Spleen (tissue), 11 donors: ENCODE results near the gene CLDN2. TPM values are rescaled to one million over a fixed set of nuclear protein-coding genes. Genes with fewer than 3 reads are reported as not detected.

Source experiments
- DNase-seq: peaks from one replicate; pipeline ENCODE4 v3.0.0-alpha.2; 2020
- H3K27ac ChIP-seq, 8 donors: fragments of 200-600 bp; sonication (generic) in 7 of 8; 1 replicate in 4 of 8; 2 replicates in 4 of 8; pipeline versions ENCODE4 v1.5.0 to v1.8.0; 2016 to 2021; ENCODE audit warnings: inconsistent platforms in 4 of 8, mild to moderate bottlenecking in 4 of 8, moderate library complexity in 1 of 8
- H3K27me3 ChIP-seq, 7 donors: fragments of 200-600 bp; sonication (generic) in 6 of 7; replicated peaks in 1 of 7; 1 replicate in 4 of 7; 2 replicates in 3 of 7; pipeline versions ENCODE4 v1.5.0 to v1.8.0; 2016 to 2021; ENCODE audit warnings: inconsistent platforms in 3 of 7, mild to moderate bottlenecking in 1 of 7
- H3K36me3 ChIP-seq, 6 donors: fragments of 200-600 bp; sonication (generic) in 5 of 6; 1 replicate in 4 of 6; 2 replicates in 2 of 6; pipeline versions ENCODE4 v1.5.0 to v1.8.0; 2016 to 2021; ENCODE audit warnings: inconsistent platforms in 2 of 6
- H3K4me1 ChIP-seq, 6 donors: fragments of 200-600 bp; sonication (generic) in 5 of 6; 1 replicate in 3 of 6; 2 replicates in 3 of 6; pipeline versions ENCODE4 v1.5.0 to v1.8.0; 2016 to 2021; ENCODE audit warnings: inconsistent platforms in 3 of 6
- H3K4me3 ChIP-seq, 8 donors: fragments of 200-600 bp; sonication (generic) in 7 of 8; 1 replicate in 4 of 8; 2 replicates in 4 of 8; pipeline versions ENCODE4 v1.5.0 to v1.8.0; 2016 to 2021; ENCODE audit warnings: inconsistent platforms in 4 of 8, mild to moderate bottlenecking in 4 of 8, moderate library complexity in 2 of 8
- H3K9me3 ChIP-seq, 8 donors: fragments of 200-600 bp; sonication (generic) in 7 of 8; 1 replicate in 4 of 8; 2 replicates in 4 of 8; pipeline versions ENCODE4 v1.5.0 to v1.8.0; 2016 to 2021; ENCODE audit warnings: inconsistent platforms in 4 of 8
- CTCF ChIP-seq, 11 experiments: fragments of 200-600 bp in 7 of 11; fragments of 450-650 bp in 4 of 11; sonication (generic) in 4 of 11; IDR thresholded peaks in 8 of 11; conservative IDR thresholded peaks in 3 of 11; 1 replicate in 7 of 11; 2 replicates in 4 of 11; pipeline versions ENCODE4 v1.4.0 to v1.8.0; 2016 to 2021; ENCODE audit warnings: antibody characterized with exemption in 11 of 11, inconsistent platforms in 4 of 11, mild to moderate bottlenecking in 1 of 11
- POLR2A ChIP-seq, 3 donors: fragments of 450-650 bp; IDR thresholded peaks; one replicate each; pipeline ENCODE4 v1.5.1; 2017; ENCODE audit warnings: antibody characterized with exemption in 3 of 3, mild to moderate bottlenecking in 1 of 3
- POLR2AphosphoS5 ChIP-seq, 3 donors: sonication (generic); formaldehyde crosslinking; IDR thresholded peaks; one replicate each; pipeline ENCODE4 v1.5.1; 2017; ENCODE audit warnings: antibody characterized with exemption in 3 of 3
- WGBS, 5 donors: extraction: QIAGEN DNeasy Blood & Tissue Kit in 3 of 5; methylation state at CpG; one replicate each; pipeline versions ENCODE4 v1.1.5 to v1.1.7; 2013 to 2018; 5-methylcytosine and 5-hydroxymethylcytosine counted together
- intact Hi-C: fragments of 100-400 bp; cut with DNase I; formaldehyde crosslinking; loops from one replicate; pipeline ENCODE4 v1.15.0; 2023; ENCODE audit warnings: low total_unique reads
- polyA plus RNA-seq, 3 donors: library from polyadenylated mRNA; stranded (reverse); fragments of 200-250 nt; gene quantifications; one replicate each; pipeline ENCODE4 v1.2.1, GENCODE V29; 2013
- total RNA-seq, 7 donors: library from RNA; depleted of rRNA in 3 of 7; stranded (reverse); fragments of >200 nt in 3 of 7; fragmentation: NEBNext Ultra II Directional in 4 of 7; extraction: Animal tissue kit (Norgen Biotek cat#: 25700) in 4 of 7; gene quantifications; one replicate each; pipeline versions ENCODE4 v1.1.0 to v1.2.1, GENCODE V29; 2016 to 2021
- donor health status: healthy with polysubstance abuse.
- donor health status: DM: no; HTN: no; CAD: no; lungs with moderate emphysema.
- donor health status: DM: no; HTN: no; CAD: no.
- donor health status: Bipolar disorder and iron deficiency.
- donor health status: healthy.
- donor health status: DM: no; HTN: no; CAD: no.
- donor health status: DM: yes; HTN: yes; CAD: no.

The CLDN2 gene
- total and polyA plus RNA-seq, 10 donors, result not detected

GRCh38 chrX:106954041-106954440 lies 33.8 kb downstream of the CLDN2 start:
- 86 to 99% (median 91%) methylated on average over 3 to 4 of the region's 4 CpGs for WGBS, 5 donors
- intact Hi-C loops, result loop anchor here (10.0 kb wide), 1 partner anchor 59 kb away; no protein-coding TSS in a partner anchor
- Histone ChIP-seq H3K36me3 (peaks cover 0 to 5% (median 0%) of the 10 kb centered on the region in 6 donors), H3K27ac (no peak overlapping the region), H3K4me1 (no peaks in the 10 kb centered on the region), H3K27me3 (no peaks in the 10 kb centered on the region), H3K9me3 (no peaks in the 10 kb centered on the region), H3K4me3 (no peak overlapping the region)
- DNase-seq, result no peak
- TF ChIP-seq CTCF (IDR thresholded peaks at IDR 0.05 in 8 of 11, conservative IDR thresholded peaks at IDR 0.05 in 3 of 11) (no peak), POLR2AphosphoS5 (IDR thresholded peaks at IDR 0.05) (no peak), POLR2A (IDR thresholded peaks at IDR 0.05) (no peak)

- Histone ChIP-seq H3K36me3 (peaks cover 0 to 5% (median 0%) of the 10 kb centered on the region in 6 donors), H3K9me3 (no peaks in the 10 kb centered on the region), H3K4me1 (no peaks in the 10 kb centered on the region), H3K4me3 (no peak overlapping the region), H3K27me3 (no peaks in the 10 kb centered on the region), H3K27ac (no peak overlapping the region)
- WGBS, 5 donors, result 25 to 100% (median 86%) methylated on average over 1 of the region's 1 CpG
- DNase-seq, result no peak
- TF ChIP-seq POLR2AphosphoS5 (IDR thresholded peaks at IDR 0.05), result no peak
- TF ChIP-seq CTCF (IDR thresholded peaks at IDR 0.05 in 8 of 11, conservative IDR thresholded peaks at IDR 0.05 in 3 of 11), result no peak
- TF ChIP-seq POLR2A (IDR thresholded peaks at IDR 0.05), result no peak
- intact Hi-C loops, result loop anchor here (10.0 kb wide), 1 partner anchor 60 kb away; no protein-coding TSS in a partner anchor
Observed at GRCh38 chrX:106955004-106955772, 35.0 kb downstream of the CLDN2 start.

GRCh38 chrX:106957856-106958255 lies 37.7 kb downstream of the CLDN2 start:
- H3K27ac ChIP-seq, result no peak overlapping the region
- TF ChIP-seq CTCF (IDR thresholded peaks at IDR 0.05 in 8 of 11, conservative IDR thresholded peaks at IDR 0.05 in 3 of 11), result no peak
- no peak for TF ChIP-seq POLR2AphosphoS5 (IDR thresholded peaks at IDR 0.05)
- no peak for TF ChIP-seq POLR2A (IDR thresholded peaks at IDR 0.05)
- no peaks in the 10 kb centered on the region for H3K27me3 ChIP-seq
- no peaks in the 10 kb centered on the region for H3K4me1 ChIP-seq
- no peak for DNase-seq
- intact Hi-C loops, result loop anchor here (10.0 kb wide), 1 partner anchor 63 kb away; no protein-coding TSS in a partner anchor
- whole genome bisulfite sequencing, 5 donors, result 52 to 93% (median 82%) methylated on average over 1 of the region's 1 CpG
- H3K4me3 ChIP-seq, result no peak overlapping the region
- peaks cover 0 to 16% (median 0%) of the 10 kb centered on the region in 6 donors for H3K36me3 ChIP-seq
- H3K9me3 ChIP-seq, result no peaks in the 10 kb centered on the region

- intact Hi-C loops, result loop anchor here (10.0 kb wide), 1 partner anchor 65 kb away; no protein-coding TSS in a partner anchor
- no peaks in the 10 kb centered on the region for H3K9me3 ChIP-seq
- no peak for TF ChIP-seq POLR2A (IDR thresholded peaks at IDR 0.05)
- peaks cover 0 to 16% (median 0%) of the 10 kb centered on the region in 6 donors for H3K36me3 ChIP-seq
- no peaks in the 10 kb centered on the region for H3K4me1 ChIP-seq
- no peak overlapping the region for H3K27ac ChIP-seq
- DNase-seq, result no peak
- WGBS, 5 donors, result 47 to 75% (median 73%) methylated on average over 2 of the region's 2 CpGs
- peaks cover 0 to 6% (median 0%) of the 10 kb centered on the region in 7 donors for H3K27me3 ChIP-seq
- no peak overlapping the region for H3K4me3 ChIP-seq
Observed at GRCh38 chrX:106959901-106960300, 39.7 kb downstream of the CLDN2 start.
